ENCODE measurements around the gene CNTN1.

The CNTN1 gene

DNA sequence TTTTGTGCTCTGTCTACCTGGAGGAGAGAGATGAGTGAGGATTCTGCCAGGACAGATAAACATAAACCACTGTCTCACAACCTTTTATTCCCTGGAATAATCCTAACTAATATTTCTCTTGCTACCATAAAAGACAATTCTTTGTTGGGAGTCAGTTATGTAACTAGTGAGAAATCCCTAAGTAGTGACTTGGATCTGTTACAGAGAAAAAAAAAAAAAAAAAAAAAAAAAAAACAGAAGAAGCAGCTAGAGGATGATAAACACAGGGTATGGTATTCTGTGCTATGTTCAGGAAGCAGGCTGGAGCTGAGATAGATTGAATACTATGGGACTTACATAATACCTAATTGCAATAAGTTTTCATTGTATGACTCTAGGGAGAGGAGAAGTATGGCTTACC lies 178.7 kb downstream of the CNTN1 start:
- DNase-seq: no peak

- no peak for DNase-seq
Observed at GRCh38 chr12:40874868-40875267, 182.6 kb downstream of the CNTN1 start.

- no peak for DNase-seq
Observed at GRCh38 chr12:40889329-40889728, 197.1 kb downstream of the CNTN1 start.

- no peak for DNase-seq
Observed at GRCh38 chr12:40892528-40892927, 200.3 kb downstream of the CNTN1 start.

DNA sequence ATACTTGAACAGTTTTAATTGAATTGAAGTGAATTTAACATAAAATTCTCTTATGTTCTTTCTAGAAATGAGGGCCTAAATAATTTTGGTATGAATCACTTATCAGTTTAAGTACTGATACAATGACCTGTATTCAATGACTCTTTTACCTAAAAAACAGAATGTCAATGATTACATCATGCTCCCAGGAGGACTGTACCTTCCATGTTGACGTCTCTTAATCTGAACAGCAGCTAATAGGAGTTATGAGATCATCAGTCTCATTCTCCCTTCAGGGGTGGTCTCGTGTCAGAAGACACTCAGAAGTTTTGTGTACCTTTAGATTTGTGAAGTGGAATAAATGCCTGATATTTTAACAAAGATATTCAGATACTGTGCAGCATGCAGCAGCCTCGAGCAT lies 206.3 kb downstream of the CNTN1 start:
- DNase-seq: no peak

DNA sequence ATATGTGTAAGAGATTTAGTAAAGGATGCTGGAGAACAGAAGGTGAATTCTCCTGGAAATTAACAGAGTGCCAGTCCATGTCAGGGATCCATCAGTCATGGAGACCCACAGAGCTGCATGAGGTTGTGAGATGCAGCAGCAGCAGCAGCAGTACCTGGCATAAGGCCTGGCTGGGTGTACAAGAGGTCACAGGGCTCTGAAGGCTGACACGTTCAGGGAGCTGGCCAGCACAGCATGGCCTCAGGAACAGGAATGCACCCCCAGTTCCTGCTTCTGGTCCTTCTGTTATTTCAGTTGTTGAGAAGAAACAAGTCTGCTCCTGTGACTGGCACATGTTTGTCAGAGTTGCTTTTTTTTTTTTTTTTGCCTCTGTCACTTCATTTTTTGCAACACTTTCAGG lies 210.8 kb downstream of the CNTN1 start:
- no peak for DNase-seq

DNA sequence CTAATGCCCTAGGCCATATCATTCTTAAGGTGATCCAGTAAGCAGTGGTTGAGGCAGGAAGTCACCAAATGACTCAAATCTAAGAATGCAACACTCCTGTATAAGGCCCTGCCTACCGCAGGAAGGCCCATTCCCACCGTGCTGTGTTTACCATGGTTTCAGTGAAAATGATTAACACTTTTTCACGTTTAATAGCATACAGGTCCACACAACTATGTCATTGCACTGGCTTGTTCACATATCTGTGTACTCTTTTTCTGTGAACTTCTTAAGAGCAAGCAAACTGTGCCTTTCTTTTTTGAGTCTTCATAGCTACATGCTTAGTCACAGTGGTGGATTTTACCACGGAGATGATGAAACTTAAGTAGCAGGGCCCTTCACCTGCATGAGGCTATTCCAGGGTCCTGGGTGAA lies 214.9 kb downstream of the CNTN1 start:
- DNase-seq: no peak

GRCh38 chr12:40911676-40912075 lies 219.4 kb downstream of the CNTN1 start:
- DNase-seq: no peak

GRCh38 chr12:40915172-40915571 lies 222.9 kb downstream of the CNTN1 start:
- no peak for DNase-seq

GRCh38 chr12:40917561-40917960 lies 225.3 kb downstream of the CNTN1 start:
- no peak for DNase-seq

GRCh38 chr12:40921563-40922163 lies 229.4 kb downstream of the CNTN1 start:
- peak; percentile 31 for DNase-seq

- DNase-seq: no peak
Observed at GRCh38 chr12:40937891-40938290, 245.7 kb downstream of the CNTN1 start.

DNA sequence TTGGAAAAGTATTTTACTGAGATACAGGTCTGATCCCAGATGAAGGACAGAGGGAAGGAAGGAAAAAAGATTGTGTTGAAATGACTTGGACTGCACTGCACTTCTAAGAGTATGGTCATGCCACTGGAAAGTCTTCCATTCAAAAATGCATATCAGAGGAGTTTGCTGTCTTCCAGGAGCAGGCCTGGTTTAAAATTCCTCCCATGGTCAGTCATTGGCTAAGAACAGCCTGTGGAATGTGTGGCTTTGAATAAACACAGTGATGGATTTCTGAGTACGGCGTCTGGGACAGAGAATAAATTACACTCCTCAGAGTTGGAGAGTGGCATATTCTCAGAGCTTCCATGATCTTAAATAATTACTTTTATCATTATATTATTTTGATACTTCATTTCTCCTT lies 250.1 kb downstream of the CNTN1 start:
- no peak for DNase-seq

DNA sequence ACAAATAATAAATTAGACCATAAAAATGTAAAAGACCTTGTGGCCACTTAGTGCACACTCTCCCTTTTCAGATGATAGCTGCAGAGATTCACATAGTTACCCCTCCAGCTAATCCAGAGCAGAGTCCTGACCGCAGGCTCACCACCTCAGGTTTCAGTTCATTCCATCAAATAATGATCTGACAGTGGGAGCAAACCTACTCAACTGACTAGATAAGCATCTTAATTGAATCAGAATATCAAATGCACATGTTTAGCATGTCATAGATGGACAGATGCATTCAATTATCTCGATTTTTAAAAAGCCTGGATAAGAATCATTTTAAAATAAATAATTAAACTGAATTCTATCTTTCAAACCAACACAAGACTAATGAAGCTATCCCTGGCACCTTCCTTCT lies 253.5 kb downstream of the CNTN1 start:
- DNase-seq: no peak

DNA sequence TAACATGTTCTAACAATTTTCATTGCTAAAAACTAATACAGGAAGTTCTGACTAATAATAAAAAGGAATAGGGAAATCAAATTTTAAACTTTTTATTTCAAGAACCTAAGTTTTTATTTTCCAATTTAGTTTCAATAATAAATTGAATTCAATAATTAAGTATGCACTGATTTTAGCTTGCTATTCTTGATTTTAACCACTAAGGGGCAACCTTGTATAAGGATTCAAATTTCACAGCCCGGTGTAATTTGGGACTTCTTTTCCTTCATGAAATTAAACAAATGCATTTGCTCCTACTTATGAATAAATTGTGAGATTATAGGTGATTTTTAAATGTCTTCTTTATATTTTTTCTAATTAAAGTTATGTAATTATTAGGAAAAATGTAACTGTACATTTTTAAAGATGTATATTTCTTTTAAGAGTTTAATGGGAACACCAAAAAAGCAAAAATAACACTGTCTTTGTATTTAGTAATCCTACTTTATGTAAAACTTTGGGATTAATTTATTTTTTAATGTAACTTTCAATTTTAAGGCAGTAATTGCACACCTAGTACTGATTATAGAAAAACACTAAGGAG lies 254.5 kb downstream of the CNTN1 start:
- DNase-seq: peak; percentile 32

GRCh38 chr12:40947797-40948196 lies 255.6 kb downstream of the CNTN1 start:
- DNase-seq: no peak

DNA sequence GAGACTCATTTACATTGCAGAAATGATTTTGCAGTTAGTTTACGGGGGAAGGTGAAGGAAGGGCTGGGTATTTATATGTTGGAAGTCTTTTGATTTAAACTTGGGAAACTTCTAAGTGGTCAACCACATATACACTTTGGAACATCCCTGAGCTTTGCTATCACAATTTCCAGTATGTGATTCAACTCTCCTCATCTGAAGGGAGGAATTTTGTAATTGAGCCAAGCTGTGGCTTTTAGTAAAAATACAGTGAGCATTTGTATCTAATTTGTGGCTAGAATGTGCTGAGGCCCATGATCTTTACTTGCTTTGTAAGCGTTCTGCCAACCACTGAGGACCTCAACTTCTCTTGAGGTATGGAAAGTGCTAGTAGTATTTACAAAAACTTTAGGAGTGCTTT lies 260.8 kb downstream of the CNTN1 start:
- no peak for DNase-seq

GRCh38 chr12:40957417-40957816 lies 265.2 kb downstream of the CNTN1 start:
- DNase-seq: no peak

- DNase-seq: no peak
Observed at GRCh38 chr12:40959041-40959440, 266.8 kb downstream of the CNTN1 start.

DNA sequence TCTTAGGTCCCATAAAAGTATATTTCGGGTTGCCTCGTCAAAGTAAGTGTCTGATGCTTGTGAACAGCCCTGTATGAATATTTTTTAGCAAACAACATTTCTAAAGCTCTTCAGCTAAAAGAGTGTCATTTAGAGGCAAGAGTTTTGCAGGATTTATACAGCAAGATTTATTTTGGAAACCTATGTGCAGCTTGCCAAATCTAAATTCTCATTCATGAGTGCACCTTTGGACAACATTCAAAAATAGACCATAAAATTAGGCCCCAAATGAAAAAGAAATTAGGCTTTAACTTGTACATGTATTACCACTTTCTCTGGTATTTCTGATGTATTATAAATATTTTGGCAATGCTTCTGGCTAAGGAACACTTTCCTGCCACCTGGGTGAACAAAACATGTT lies 271.5 kb downstream of the CNTN1 start:
- DNase-seq: no peak

GRCh38 chr12:40969796-40970195 lies 277.6 kb downstream of the CNTN1 start:
- DNase-seq: no peak

DNA sequence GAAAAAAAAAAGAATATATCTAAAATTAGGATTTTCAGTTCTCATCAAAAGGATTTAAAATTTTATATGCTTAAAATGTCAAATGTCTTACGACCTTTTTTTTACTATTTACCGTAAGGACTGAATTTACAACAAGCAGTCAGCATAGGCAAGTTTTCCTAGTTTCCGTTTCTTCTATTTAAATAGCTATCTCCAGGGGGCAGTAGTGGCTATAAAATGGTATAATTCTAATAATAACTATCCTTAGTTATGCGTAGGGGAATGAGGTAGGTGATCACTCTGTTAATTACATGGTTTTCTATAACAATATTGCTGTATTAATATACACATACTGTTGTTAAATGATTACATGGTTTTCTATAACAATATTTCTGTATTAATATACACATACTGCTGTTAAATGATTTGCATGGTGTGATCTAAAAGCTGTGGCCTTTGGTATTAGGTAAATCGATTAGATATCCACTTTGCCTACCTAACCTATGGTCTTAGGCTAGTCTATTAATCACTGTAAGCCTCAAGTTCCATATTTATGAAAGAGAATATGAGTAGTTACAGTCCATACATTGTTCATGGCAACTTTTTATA lies 278.2 kb downstream of the CNTN1 start:
- DNase-seq: no peak

DNA sequence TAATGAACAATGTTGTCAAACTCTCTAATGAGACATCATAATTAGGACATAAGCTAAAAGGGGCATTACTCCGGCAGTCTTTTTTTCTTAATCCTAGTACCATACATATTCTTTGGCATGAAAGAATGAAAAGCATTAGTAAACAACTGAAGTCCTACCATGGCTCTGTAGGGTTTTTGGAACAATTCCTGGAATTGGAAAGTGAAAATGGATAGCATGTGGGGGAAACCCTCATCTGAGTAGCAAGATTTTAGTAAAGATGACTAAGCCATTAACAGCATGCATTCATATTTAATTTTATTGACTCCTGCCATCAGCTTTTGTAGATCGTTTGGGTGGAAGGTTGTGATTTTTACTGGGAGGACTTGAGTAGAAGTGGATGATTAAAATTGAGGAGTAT lies 279.7 kb downstream of the CNTN1 start:
- no peak for DNase-seq

GRCh38 chr12:40976546-40976945 lies 284.3 kb downstream of the CNTN1 start:
- DNase-seq: no peak

- peak; percentile 18 for DNase-seq
Observed at GRCh38 chr12:40980427-40980961, 288.3 kb downstream of the CNTN1 start.
